Stimulated activated CD8-positive, alpha-beta memory T cell treated with anti-CD3 and anti-CD28 coated beads, Interleukin-7, amount 100 ng/mL, for 1 hour (primary cell): ENCODE data around the gene METTL2B.

Experiments
- DNase-seq, 2 donors: peaks; one replicate each; pipeline ENCODE4 v3.0.0-alpha.2; 2020; ENCODE audit warnings: low read depth in 2 of 2

The METTL2B gene

GRCh38 chr7:128476402-128477335 is at the start of gene METTL2B:
Gene METTL2B (plus strand): TSS chr7:128476748. CDS start chr7:128476766, 18 bp downstream.
- DNase-seq = peak; percentile 67 to 73

GRCh38 chr7:128427289-128427891 is 49.2 kb upstream of the METTL2B start:
- no peak for DNase-seq

DNA sequence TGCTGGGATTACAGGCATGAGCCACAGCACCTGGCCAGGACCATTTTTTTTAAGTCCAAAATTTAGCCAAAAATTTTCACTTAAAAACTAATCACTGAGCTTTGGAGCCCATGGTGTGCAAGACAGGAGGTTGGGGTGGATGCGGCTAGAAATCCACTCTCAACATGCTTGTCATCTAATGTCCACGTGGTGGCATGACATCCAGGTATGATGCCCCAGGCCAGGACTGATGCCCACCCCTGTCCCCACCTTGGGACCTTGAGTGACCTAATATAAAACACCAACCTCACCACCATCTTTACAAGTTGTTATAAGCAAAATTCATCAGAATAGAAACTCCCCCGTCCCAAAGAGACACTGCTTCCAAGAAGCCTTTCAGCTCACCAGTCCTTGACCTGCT is 46.3 kb upstream of the METTL2B start:
- DNase-seq = no peak

DNA sequence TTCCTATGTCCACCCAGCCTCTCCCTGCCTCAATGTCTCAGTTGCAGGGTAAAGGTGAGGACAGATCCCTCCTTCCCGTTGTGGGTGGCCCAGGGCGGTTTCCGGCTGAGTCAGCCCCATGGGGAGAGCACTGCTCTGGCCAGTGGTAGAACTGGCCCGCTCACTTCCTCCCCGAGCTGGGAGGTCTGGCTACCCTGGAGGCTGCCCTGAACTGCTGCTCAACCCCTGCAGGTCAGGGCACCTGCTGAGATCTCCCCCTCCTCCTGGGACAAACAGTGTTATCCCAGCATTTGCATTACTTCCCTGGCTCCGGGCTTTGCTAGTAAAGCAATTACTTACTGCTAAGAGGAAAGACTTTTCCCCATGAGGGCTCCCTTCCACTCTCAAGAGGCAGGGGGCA is 45.3 kb upstream of the METTL2B start:
- DNase-seq = no peak

DNA sequence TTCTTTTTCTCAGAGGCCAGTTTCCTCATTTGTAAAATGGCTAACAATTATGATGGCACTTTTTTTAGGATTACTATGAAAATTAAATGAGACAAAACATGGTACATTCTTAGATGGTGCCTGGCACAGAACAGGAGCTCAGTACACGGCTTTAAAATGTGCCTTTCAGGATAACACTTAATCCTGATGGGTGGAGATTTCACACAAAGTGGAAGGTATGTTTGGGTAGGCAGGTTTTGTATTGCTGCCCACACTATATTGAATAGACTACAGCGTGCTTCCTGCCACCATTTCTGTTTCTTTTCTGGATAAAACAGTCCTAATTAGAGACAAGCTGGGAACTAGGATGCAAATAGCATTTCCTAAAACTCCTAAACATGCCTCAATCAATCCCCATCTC is 44.8 kb upstream of the METTL2B start:
- DNase-seq = no peak

GRCh38 chr7:128434413-128435326 is 41.9 kb upstream of the METTL2B start:
- no peak for DNase-seq

GRCh38 chr7:128435327-128435686 is 41.2 kb upstream of the METTL2B start:
- DNase-seq = no peak

DNA sequence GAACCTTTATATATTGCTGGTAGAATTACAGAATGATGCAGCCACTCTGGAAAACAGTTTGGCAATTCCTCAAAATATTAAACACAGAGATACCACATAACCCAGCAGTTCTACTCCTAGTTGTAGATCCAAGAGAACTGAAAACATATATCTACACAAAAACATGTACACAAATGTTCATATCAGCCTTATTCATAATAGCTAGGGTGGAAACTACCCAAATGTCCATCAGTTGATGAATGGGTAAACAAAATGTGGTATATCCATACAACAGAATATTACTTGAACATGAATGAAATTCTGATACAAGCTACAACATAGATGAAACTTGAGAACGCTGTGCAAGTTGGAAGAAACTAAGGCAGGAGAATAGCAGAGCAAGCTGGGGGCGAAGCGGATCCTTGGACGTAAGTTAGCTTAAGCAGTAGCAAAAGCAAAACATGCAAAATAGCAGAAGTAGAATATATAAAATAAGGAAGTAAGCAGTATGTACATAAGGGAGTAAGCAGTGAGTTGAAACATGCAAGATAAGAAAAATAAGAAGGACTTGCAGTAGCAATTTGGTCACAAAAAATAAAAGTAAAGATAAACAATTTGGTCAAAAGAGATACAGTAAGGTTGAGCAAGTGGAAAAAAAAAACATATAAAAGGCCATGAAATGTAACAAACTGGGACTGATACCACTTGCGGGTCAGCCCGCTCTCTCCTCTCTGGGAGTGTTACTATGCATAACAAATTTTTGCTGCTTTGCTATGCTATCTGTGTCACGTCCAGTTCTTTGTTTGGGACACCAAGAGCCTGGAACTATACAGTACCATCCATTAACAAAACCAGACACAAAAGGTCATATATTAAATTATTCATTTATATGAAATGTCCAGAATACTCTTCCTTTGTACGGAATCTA is 38.9 kb upstream of the METTL2B start:
- DNase-seq = no peak

- no peak for DNase-seq
These were observed 34.2 kb upstream of the METTL2B start for GRCh38 chr7:128442356-128442755.

DNA sequence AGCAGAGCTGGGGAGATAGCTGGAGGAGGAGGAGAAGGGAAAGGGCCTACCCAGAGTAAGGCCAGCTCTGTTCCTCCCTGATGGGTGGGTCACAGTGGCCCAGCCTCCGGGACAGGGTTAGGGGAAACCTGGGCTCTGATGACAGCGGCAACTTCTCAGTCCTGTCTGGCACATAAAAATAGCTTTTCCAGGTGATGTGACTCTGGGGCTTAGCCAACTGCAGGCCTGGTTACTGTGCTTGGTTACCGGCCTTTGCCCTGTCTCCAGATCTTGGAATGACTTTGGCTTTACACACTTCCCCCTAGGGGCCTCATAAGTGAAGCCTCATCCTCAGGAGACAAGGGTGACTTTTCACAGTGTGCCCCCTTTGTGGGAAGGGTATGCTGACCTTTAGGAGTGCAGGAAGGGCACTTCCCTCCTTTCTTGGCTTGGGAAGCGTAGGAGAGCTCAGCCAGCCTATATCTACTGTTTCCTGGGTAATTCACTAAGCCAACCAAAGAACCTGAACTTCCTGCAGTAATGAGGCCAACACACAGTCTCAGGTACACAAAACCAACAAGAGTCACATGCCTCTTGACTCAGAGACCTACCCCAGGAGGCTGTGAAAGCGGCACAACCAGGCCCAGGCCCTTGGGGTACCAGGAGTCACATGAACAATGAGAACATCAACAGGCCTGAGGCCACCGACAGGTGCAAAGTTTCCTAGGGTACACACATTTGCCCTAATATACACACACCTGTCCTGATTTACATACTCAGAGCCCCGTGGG is 32.5 kb upstream of the METTL2B start:
- DNase-seq = no peak

- no peak for DNase-seq
These were observed 30.2 kb upstream of the METTL2B start for GRCh38 chr7:128446306-128446705.

- no peak for DNase-seq
These were observed 28.5 kb upstream of the METTL2B start for GRCh38 chr7:128447941-128448564.

DNA sequence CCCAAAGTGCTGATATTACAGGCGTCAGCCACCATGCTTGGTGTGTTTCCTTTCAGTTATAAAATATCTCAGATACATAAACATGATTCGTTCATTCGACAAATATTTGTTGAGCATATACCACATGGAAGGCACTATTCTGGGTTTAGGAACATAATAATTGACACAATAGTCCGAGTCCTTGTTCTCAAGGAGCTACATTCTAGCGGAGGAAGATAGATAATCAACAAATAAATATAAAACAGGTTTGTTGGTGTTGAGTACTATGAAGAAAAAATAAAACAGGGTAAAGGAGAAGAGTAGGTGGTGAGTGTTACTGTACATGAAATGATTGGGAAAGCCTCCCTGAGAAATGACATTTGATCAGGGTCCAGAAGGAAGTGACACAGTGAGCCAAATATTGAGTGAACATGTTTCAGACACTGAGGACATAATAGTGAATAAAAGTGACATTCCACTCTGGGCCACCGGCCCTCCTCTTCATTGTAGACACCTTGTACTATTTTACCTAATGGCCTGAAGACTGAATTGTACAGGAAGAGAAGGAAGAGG is 27.7 kb upstream of the METTL2B start:
- DNase-seq = no peak

DNA sequence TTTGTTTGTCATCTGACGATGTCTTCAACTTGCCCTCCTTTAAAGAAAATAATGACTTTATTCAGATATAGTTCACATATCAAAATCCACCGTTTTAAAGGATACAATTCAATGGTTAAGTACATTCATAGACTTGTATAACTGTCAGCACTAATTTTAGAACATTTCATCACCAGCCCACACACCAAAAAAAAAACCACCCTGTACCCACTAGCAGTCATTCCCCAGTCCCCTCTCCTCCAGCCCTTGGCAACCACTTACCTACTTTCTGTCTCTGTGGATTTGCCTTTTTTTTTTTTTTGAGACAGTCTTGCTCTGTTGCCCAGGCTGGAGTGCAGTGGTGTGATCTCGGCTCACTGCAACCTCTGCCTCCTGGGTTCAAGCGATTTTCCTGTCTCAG is 26.1 kb upstream of the METTL2B start:
- no peak for DNase-seq

- no peak for DNase-seq
These were observed 25.6 kb upstream of the METTL2B start for GRCh38 chr7:128450913-128451312.

GRCh38 chr7:128452552-128452951 is 24.0 kb upstream of the METTL2B start:
- DNase-seq = no peak

DNA sequence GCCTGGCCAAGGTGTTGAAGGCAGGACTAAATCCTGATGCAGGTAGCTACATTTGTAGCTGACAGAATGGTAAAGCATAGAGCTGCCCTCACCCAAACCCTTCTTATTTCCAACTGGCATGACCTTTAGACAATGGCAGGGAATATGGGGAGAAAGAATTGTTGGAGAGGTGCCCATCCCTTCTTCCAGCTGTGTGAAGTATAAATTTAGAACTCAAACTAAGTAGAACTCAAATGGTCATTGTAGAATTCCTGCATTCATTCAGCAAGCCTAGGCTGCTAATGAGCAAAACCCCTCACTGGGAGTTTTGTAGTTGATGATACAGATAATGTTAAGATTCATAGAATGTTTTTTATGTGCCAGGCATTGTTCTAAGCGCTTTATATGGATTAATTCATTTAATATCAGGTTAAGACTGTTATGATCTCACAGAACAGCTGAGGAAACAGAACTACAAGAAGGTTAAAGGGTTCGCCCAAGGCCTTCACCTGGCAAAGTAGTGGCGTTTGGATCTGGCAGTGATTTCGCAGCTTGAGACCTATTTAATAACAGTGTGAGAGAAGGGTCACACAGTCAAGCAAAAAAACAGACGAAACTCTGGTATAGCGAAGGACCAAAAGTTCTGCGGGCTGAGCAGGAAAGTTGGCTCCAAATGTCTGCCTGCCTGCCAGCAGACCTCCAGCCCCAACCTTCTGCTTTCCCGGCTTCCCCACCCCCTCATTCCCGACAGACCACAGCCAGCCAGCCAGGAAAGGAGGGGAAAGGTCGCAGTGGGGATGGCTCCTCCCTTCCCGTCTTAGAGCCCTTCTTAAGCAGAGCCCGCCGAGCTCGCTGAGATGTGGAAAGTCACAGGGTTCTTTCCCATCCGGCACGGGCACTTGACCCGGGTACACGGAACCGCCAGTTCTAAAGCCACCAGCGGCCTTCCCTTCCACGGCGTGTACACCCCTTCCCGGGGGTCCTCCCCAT is 22.4 kb upstream of the METTL2B start:
- no peak for DNase-seq

- DNase-seq = no peak
These were observed 21.6 kb upstream of the METTL2B start for GRCh38 chr7:128454808-128455542.
